AG04450 (cell line): ENCODE results near the gene PIGL. TPM values are rescaled to one million over a fixed set of nuclear protein-coding genes. Genes with fewer than 3 reads are reported as not detected.
"Not testable (repeated sequence)": the region's sequence is repeated elsewhere in the genome, so short reads cannot be mapped to it uniquely, and the experiment has no call there.

Experiments
- CTCF ChIA-PET: fragments of 300-600, 350-600 bp; formaldehyde crosslinking; extraction: SDS; loops from one replicate; lab custom pipeline; 2022; ENCODE audit warnings: antibody characterized with exemption, inconsistent platforms; lab: Charles Lee
- POLR2A ChIA-PET: fragments of 350-600 bp; formaldehyde crosslinking; extraction: SDS; loops from one replicate; lab custom pipeline; 2021; ENCODE audit warnings: antibody characterized with exemption, inconsistent platforms; lab: Yijun Ruan, JAX
- DNase-seq: peaks from one replicate; pipeline ENCODE4 v3.0.0-alpha.2; 2011; ENCODE audit warnings: low read depth, low spot score
- H3K27ac ChIP-seq: one replicate; pipeline ENCODE4 v1.5.1; 2012; ENCODE audit warnings: low read depth, low read length, control low read depth
- H3K27me3 ChIP-seq: one replicate; pipeline ENCODE4 v1.6.0; 2012; ENCODE audit warnings: low read length; ENCODE audit not compliant: control insufficient read depth, insufficient read depth
- H3K4me3 ChIP-seq: 2 replicates; pipeline ENCODE4 v1.5.1; 2011; ENCODE audit warnings: mild to moderate bottlenecking, low read depth, low read length, control low read depth
- H3K9me3 ChIP-seq: 2 replicates; pipeline ENCODE4 v1.5.1; 2012; ENCODE audit warnings: low read length; ENCODE audit not compliant: control insufficient read depth, insufficient read depth
- CTCF ChIP-seq: IDR thresholded peaks from 2 replicates; pipeline ENCODE4 v1.5.1; 2011; ENCODE audit warnings: low read depth, low read length, control low read depth, inconsistent platforms
- polyA plus RNA-seq: library from polyadenylated mRNA; depleted of rRNA; stranded (reverse); fragments of >200 nt; gene quantifications from 2 replicates; pipeline ENCODE4 v1.2.3, GENCODE V29; 2011

PIGL gene
- polyA plus RNA-seq, 1 experiment: 16.5 TPM

- H3K27ac ChIP-seq: no peak overlapping the region
- CTCF ChIA-PET: interaction anchor here (0.6 to 1.3 kb wide), 2 partner anchors 8 to 9 kb away, joined by 4 to 6 read pairs; no protein-coding TSS in a partner anchor
- no peaks in the 10 kb centered on the region for H3K9me3 ChIP-seq
- POLR2A ChIA-PET: no interaction called here
- no peak for TF ChIP-seq CTCF
- DNase-seq: no peak
- no peaks in the 10 kb centered on the region for H3K27me3 ChIP-seq
- no peak overlapping the region for H3K4me3 ChIP-seq
These were observed 77.5 kb downstream of the PIGL start for GRCh38 chr17:16294560-16294959.

GRCh38 chr17:16296072-16296471, 79.1 kb downstream of the PIGL start:
- DNase-seq, H3K4me3 ChIP-seq, H3K27me3 ChIP-seq, H3K27ac ChIP-seq, POLR2A ChIA-PET, H3K9me3 ChIP-seq: not testable (repeated sequence)
- CTCF ChIA-PET: interaction anchor here (1.3 to 1.4 kb wide), 3 partner anchors 8 to 57 kb away, joined by 3 to 7 read pairs (median 4); partner anchors contain the start of gene CENPV

GRCh38 chr17:16297367-16298139, 80.5 kb downstream of the PIGL start:
- no peak overlapping the region for H3K4me3 ChIP-seq
- no peaks in the 10 kb centered on the region for H3K27me3 ChIP-seq
- ChIA-PET CTCF (interaction anchor here (0.6 kb wide), 1 partner anchor 60 kb away, joined by 4 read pairs; no protein-coding TSS in a partner anchor), POLR2A (no interaction called here)
- no peak for TF ChIP-seq CTCF
- no peak for DNase-seq
- no peak overlapping the region for H3K27ac ChIP-seq
- no peaks in the 10 kb centered on the region for H3K9me3 ChIP-seq

- no peak overlapping the region for H3K4me3 ChIP-seq
- no peaks in the 10 kb centered on the region for H3K9me3 ChIP-seq
- no peaks in the 10 kb centered on the region for H3K27me3 ChIP-seq
- no peak for DNase-seq
- H3K27ac ChIP-seq: no peak overlapping the region
- POLR2A ChIA-PET: no interaction called here
- TF ChIP-seq CTCF: no peak
- CTCF ChIA-PET: interaction anchor here (0.6 kb wide), 1 partner anchor 837 kb away, joined by 12 read pairs; no protein-coding TSS in a partner anchor
These were observed 81.2 kb downstream of the PIGL start for GRCh38 chr17:16298140-16298662.

GRCh38 chr17:16300554-16300953, 83.5 kb downstream of the PIGL start:
- H3K4me3 ChIP-seq: no peak overlapping the region
- H3K9me3 ChIP-seq: no peaks in the 10 kb centered on the region
- no peaks in the 10 kb centered on the region for H3K27me3 ChIP-seq
- ChIA-PET POLR2A (interaction anchor here (0.9 kb wide), 1 partner anchor 80 kb away, joined by 9 read pairs; the partner anchor contains the start of gene UBB), CTCF (interaction anchor here (1.0 kb wide), 1 partner anchor 63 kb away, joined by 4 read pairs; no protein-coding TSS in a partner anchor)
- TF ChIP-seq CTCF: no peak
- H3K27ac ChIP-seq: no peak overlapping the region
- no peak for DNase-seq
